Stimulated activated CD4-positive, alpha-beta T cell treated with anti-CD3 and anti-CD28 coated beads, TNF-alpha, amount 100 ng/mL, for 24 hours (primary cell): ENCODE measurements around the gene FLYWCH2.

Experiments
- DNase-seq, 3 experiments: peaks; one replicate each; pipeline ENCODE4 v3.0.0-alpha.2; 2020; ENCODE audit warnings: low read depth in 3 of 3

FLYWCH2 gene

GRCh38 chr16:2853531-2854073, 29.4 kb upstream of the FLYWCH2 start:
- DNase-seq, result no peak

- no peak for DNase-seq
These were observed 28.2 kb upstream of the FLYWCH2 start for GRCh38 chr16:2854700-2855309.

GRCh38 chr16:2855536-2855935, 27.5 kb upstream of the FLYWCH2 start:
- no peak for DNase-seq

GRCh38 chr16:2856061-2856670, 26.8 kb upstream of the FLYWCH2 start:
- DNase-seq, result peak in 1 of 3 experiments; percentile 33

- DNase-seq, result no peak
These were observed 26.1 kb upstream of the FLYWCH2 start for GRCh38 chr16:2856686-2857450.

GRCh38 chr16:2857451-2858244, 25.4 kb upstream of the FLYWCH2 start, which contains the start of gene PRSS22:
PRSS22 (minus strand) TSS chr16:2858170; CDS start chr16:2858104, 66 bp downstream.
- DNase-seq, result no peak

GRCh38 chr16:2858245-2859025, 24.6 kb upstream of the FLYWCH2 start:
- DNase-seq, result no peak

- no peak for DNase-seq
These were observed 23.2 kb upstream of the FLYWCH2 start for GRCh38 chr16:2859686-2860265.

GRCh38 chr16:2860826-2861567, 22.0 kb upstream of the FLYWCH2 start:
- DNase-seq, result no peak

GRCh38 chr16:2865651-2866050, 17.4 kb upstream of the FLYWCH2 start:
- DNase-seq, result no peak

- no peak for DNase-seq
These were observed 16.6 kb upstream of the FLYWCH2 start for GRCh38 chr16:2866431-2866830.

- no peak for DNase-seq
These were observed 15.4 kb upstream of the FLYWCH2 start for GRCh38 chr16:2867661-2867986.

- peak; percentile 90 to 97 (median 96) for DNase-seq
These were observed 14.8 kb upstream of the FLYWCH2 start for GRCh38 chr16:2867987-2868789.

- no peak for DNase-seq
These were observed 11.1 kb upstream of the FLYWCH2 start for GRCh38 chr16:2871926-2872325.

GRCh38 chr16:2874032-2874911, 8.7 kb upstream of the FLYWCH2 start:
- DNase-seq, result no peak

GRCh38 chr16:2874912-2875362, 8.1 kb upstream of the FLYWCH2 start:
- DNase-seq, result peak; percentile 39 to 65 (median 45)

GRCh38 chr16:2879854-2880508, 3.0 kb upstream of the FLYWCH2 start:
- DNase-seq, result no peak
